Retinal pigment epithelial cell (primary cell): ENCODE results near the gene USP10.

ENCODE experiments used
- DNase-seq: peaks from one replicate; pipeline ENCODE4 v3.0.0-alpha.2; 2010; ENCODE audit warnings: low read depth
- H3K4me3 ChIP-seq: 2 replicates; pipeline ENCODE4 v1.5.1; 2011; ENCODE audit warnings: mild to moderate bottlenecking, low read length, control low read depth, moderate library complexity
- CTCF ChIP-seq: conservative IDR thresholded peaks from 2 replicates; pipeline ENCODE4 v1.5.1; 2011; ENCODE audit warnings: low read depth, low read length, control low read depth, inconsistent platforms

USP10 gene

GRCh38 chr16:84712801-84713775 is 13.3 kb downstream of the USP10 start:
- DNase-seq, result no peak
- no peak overlapping the region for H3K4me3 ChIP-seq
- no peak for TF ChIP-seq CTCF

- no peak overlapping the region for H3K4me3 ChIP-seq
- DNase-seq, result no peak
- TF ChIP-seq CTCF, result no peak
Measured at GRCh38 chr16:84714028-84714427, 14.2 kb downstream of the USP10 start.

GRCh38 chr16:84715424-84715823 is 15.6 kb downstream of the USP10 start:
- TF ChIP-seq CTCF, result no peak
- no peak overlapping the region for H3K4me3 ChIP-seq
- no peak for DNase-seq

GRCh38 chr16:84715854-84716253 is 16.1 kb downstream of the USP10 start:
- DNase-seq, result no peak
- H3K4me3 ChIP-seq, result no peak overlapping the region
- TF ChIP-seq CTCF, result no peak

GRCh38 chr16:84716740-84717139 is 16.9 kb downstream of the USP10 start:
- no peak for TF ChIP-seq CTCF
- DNase-seq, result no peak
- no peak overlapping the region for H3K4me3 ChIP-seq

- H3K4me3 ChIP-seq, result no peak overlapping the region
- no peak for TF ChIP-seq CTCF
Measured at GRCh38 chr16:84717484-84717883, 17.7 kb downstream of the USP10 start.

GRCh38 chr16:84720177-84720579 is 20.4 kb downstream of the USP10 start:
- H3K4me3 ChIP-seq, result no peak overlapping the region
- DNase-seq, result no peak
- TF ChIP-seq CTCF, result no peak

More at GRCh38 chr16:84717484-84717883, 17.7 kb downstream of the USP10 start:
- no peak for DNase-seq
